ENCODE measurements around the gene TINCR.
"Not testable (repeated sequence)": the region's sequence is repeated elsewhere in the genome, so short reads cannot be mapped to it uniquely, and the experiment has no call there.

Gene TINCR

DNA sequence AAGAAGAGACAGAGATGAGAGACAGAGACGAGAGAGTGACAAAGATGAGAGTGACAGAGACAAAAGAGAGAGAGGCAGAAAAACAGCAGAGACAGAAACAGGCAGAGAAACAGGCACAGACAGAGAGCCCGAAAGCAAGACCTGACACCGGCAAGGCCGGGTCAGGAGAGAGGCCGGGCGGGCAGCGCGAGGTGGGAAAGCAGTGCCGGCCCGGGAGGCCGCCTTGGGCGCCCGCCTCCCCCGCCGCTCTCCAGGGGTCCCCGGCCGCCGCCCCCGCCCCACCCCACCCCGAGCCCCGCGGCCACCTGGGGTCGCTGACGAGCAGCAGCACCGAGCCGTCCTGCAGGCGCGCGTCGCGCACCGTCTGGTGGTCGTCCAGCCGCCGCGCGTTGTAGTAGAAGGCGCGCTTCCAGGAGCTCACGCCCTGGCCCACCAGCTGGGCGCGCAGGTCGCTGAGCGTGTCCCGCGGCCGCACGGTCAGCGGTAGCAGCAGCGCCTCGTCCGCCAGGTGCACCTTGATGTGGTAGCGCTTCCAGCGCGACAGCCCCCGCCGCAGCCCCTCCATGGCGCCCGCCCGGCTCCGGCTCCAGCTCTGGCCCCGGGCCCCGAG lies at the start of gene TINCR:
Gene TINCR, minus strand, starts transcription at position 594 of the 610 bp plus-strand sequence.
- no peak for DNase-seq

DNA sequence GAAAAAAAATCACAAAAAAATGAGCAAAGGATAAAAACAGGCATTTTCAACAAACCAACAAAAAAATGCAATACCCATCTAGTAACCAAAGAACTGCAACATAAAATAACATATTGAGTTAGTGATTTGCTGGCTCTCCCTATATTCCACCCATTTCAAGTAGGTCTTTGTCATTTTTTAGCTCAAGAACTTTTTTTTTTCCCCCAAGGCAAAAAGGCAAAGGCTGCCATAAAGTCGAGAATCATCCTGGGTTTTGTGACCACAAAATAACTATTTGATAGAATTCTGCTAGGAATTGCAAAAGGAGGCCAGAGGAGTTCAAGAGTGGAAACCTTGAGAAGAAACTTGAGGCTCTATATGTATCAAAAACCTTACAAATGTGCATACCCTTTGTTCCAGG lies 49.3 kb upstream of the TINCR start:
- no peak for DNase-seq

GRCh38 chr19:5615756-5616327 lies 48.1 kb upstream of the TINCR start:
- no peak for DNase-seq

DNA sequence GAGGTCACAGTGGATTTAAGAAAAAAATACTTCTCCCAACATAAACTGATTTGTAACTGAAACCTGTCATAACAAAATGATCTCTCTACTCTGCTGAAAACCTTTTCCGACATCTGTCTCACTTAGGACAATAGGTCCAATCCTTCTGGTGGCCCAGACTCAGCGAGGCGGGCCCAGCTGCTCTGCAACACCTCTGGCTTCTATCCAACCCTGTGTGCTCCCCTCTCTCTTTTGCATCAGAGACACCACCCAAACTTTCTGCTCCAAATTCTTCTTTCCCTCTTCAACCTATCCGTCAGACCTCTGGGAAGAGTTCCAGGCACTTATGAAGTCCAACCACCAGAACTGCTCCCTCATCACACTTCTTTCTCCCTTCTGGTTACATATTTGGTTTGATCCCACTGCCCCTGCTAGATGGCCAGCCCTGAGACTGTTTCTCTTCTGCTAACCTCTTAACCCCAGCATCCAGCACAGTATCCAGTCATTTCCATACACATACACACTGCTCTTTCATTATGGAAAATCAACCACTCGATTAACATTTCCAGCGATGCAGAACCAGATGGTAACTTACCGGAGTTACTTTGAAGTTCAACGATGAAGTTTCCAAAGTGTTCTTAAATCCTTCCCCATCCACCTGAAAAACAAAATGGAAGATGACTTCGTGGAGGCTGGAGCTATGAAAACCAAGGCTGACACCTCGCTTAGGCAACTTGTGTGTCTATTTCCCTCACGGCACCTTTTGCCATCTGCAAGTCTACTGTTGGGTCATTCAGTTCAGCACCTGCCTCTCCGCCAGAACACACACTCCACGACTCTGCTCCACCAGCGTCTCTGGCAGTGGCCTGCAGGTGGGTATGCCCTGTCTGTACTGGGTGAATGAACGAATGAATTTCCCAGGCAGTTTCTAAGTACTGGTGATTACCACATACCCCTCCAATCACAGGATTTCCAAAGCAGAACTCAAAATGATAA lies 45.4 kb upstream of the TINCR start:
- DNase-seq: no peak

GRCh38 chr19:5609881-5610448 lies 42.2 kb upstream of the TINCR start:
- DNase-seq: no peak

- not testable (repeated sequence) for DNase-seq
Measured at GRCh38 chr19:5608766-5609165, 41.0 kb upstream of the TINCR start.

- no peak for DNase-seq
Measured at GRCh38 chr19:5608291-5608690, 40.5 kb upstream of the TINCR start.

DNA sequence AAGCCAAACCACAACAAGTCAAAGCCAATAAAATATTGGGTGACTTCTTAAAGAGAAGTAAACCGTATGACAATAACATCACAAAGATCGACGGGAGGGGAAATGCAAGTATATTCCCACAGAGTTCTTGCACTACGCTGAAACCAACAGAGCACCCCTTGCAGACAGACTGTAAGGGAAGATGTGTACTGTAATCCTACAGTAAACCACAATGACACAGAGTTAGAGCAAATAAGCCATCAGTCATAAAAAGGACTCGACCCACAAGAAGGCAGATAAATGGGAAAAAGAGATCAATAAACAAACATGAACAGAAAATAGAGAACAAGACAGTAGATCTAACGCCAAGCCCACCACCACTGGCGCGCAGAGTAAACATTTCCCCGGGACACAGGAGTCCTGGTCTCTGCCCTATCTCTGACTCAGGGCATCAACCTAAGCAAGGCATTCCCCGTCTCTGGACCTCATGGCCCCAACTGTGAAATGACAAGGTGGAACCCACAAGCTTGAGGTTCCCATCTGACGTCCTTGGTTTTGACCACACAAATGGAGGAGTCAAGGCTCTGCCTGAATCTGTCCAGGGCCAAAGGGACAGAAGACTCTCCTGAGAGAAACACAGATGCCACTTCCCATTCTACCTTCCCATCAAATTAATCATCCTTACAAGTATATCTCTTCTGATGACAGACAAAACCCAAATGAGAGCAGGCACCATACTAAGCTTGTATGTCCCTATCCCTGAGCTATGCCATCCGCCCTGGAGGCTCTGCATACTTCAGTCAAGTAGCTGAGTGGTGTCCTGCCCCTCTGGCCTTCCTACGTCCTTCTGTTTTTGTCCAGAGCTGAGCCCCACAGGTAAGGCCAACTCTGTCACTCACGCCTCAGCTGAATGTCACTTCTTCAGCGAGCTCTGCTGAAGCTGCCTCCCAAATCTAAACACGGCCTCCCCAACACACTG lies 39.8 kb upstream of the TINCR start:
- DNase-seq: no peak

DNA sequence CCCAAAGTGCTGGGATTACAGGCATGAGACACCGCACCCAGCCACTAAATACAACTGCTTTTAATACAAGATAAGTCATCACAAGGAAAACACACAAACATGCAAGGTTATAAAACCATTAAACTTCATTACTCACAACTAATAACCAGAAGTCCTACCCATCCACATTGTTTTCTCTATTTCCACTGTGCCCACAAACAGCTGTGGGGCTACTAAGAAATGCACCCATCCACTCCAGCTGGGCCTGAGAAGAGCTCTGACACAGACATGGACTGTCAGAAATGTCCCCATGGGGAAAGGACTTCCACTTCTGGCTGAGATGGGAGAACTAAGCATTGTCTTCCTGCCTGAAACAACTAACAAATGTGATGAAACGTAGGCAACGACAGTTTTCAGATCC lies 37.6 kb upstream of the TINCR start:
- DNase-seq: no peak

- DNase-seq: no peak
Measured at GRCh38 chr19:5603626-5604025, 35.9 kb upstream of the TINCR start.

DNA sequence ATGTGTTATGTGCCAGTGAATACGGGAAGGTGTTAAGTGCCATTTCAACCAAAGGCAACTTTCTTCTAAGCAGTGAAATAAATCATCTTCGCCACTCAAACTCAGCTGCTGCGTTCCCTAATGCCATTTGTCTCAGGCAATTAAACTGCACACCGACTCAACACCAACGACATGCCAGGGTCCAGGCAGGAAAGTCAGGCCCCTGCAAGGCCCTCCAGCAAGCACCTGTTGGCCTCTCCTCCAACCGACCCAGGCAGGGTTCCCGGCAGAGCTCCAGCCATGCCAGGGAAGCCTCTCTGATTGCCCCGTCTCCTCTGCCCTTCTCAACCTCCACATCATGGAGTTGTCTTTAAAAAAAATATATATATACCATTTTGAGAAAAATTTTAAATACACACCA lies 33.0 kb upstream of the TINCR start:
- DNase-seq: no peak

GRCh38 chr19:5595745-5596144 lies 28.0 kb upstream of the TINCR start:
- DNase-seq: no peak

- DNase-seq: no peak
Measured at GRCh38 chr19:5595129-5595528, 27.4 kb upstream of the TINCR start.

GRCh38 chr19:5594521-5594950 lies 26.8 kb upstream of the TINCR start:
- no peak for DNase-seq

DNA sequence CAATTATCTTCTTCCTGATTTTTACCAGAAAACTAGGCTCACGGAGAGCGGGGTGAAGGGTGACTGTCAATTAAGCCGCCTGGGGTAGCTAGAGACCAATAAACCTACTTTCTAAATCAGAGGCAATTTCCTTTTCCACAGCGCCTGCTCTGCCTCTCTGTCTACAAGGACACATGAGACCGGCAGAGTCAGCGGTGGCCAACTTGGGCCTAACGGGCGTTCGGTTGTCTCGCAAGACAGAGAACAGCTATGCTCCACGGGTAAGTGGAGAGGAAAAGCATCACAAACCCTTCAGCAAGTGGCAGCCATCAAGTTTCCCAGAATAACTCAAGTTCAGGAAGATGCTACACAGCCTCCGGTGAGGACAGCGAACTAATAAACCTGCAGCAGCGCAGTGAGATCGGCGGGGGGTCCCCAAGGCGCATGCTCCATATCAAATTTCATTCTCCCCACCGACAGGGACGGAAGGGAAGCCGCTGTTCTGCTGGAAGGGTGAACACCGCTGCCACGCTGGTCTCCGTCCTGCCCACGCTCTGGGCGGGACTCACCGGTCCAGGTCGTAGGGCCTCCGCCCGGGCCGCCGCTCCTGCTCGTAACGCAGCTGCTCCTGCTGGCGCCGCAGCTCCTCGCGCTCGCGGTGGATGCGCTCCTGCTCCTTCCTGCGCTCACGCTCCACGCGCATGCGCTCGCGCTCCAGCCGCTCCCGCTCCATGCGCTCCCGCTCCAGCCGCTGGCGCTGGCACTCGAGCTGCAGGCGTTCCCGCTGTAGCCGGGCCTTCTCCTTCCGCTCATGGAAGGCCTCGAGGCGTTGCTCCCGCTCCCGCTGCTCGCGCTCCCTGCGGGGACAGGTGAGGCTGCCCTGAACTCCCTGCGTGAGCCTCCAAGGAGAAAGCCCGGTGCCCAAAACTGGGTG lies 25.8 kb upstream of the TINCR start:
- DNase-seq: no peak

- no peak for DNase-seq
Measured at GRCh38 chr19:5592531-5593342, 25.0 kb upstream of the TINCR start.

- no peak for DNase-seq
Measured at GRCh38 chr19:5591476-5591875, 23.7 kb upstream of the TINCR start.

DNA sequence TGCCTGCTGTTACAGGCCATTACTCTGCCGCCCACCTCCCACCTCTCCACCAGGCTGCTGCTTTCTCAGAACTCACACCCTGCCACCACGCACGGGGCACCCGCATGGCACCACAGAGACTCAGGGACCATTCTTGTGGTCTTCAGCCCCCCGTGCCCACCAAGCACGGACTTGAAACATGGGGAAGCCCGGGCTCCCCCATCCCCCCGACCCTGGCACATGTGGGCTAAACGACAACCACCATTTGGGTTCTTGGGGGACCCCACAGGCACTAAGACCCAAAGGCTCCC lies 23.1 kb upstream of the TINCR start:
- no peak for DNase-seq

- no peak for DNase-seq
Measured at GRCh38 chr19:5590151-5590864, 22.6 kb upstream of the TINCR start.

Measured in hematopoietic multipotent progenitor cell treated with erythropoietin and hydrocortisone succinate and interleukin-3 and kit ligand, for 8 days (in vitro differentiated cells).